Sciatic nerve (tissue), 2 donors: ENCODE results near the gene B4GALNT1. TPM values are rescaled to one million over a fixed set of nuclear protein-coding genes. Genes with fewer than 3 reads are reported as not detected.
"Not testable (repeated sequence)": the region's sequence is repeated elsewhere in the genome, so short reads cannot be mapped to it uniquely, and the experiment has no call there.

Experiments used
- ATAC-seq: fragments of 200-7000 bp; cut with Tn5 transposase; one replicate; pipeline ENCODE4 v1.9.1; 2020; ENCODE audit warnings: mild to moderate bottlenecking, moderate library complexity
- DNase-seq: peaks from one replicate; pipeline ENCODE4 v3.0.0-alpha.2; 2020; ENCODE audit warnings: low spot score
- intact Hi-C: fragments of 100-400 bp; cut with DNase I; formaldehyde crosslinking; loops from one replicate; pipeline ENCODE4 v1.14.2; 2022
- total RNA-seq: library from RNA; stranded (reverse); fragmentation: NEBNext Ultra II Directional; extraction: Animal tissue kit (Norgen Biotek cat#: 25700); gene quantifications from one replicate; pipeline ENCODE4 v1.2.1, GENCODE V29; 2021
- donor health status: DM: no; HTN: no; CAD: no.
- donor health status: DM: no; HTN: no; CAD: no.

The B4GALNT1 gene
- total RNA-seq, 1 donor from 2014 or later: 16.6 TPM

DNA sequence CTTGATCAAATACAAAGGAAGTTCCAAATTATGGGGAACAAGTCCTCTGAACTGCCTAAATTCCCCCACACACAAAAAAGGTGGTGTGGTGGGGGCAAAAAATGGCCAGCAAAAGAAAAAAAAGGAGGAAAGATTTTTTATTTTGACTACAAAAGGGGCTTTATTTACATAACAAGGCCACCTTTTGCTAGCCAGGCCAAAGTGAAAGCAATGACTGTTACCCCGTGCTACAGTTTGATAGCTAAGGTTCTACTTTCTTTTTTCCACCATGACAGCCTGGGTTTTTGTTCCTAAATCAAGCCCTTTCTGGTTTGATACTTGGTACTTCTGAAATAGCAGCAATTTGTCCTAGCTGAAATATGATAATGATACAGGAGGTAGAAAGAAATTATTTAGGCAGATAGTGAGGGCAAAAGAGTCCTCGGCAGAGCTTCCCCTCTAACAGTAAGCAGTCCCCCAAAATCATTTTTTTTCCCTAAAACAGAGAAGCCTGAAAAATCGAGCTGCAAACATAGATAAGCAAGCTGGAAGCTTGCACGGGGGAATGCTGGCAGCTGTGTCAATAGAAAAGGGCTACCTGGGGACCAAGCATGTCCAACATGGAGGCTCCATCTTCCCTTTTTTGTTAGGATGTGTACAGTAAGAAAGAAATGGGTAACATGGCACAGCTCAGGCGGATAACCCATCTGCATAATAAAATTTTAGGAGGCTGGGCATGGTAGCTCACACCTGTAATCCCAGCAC lies 8.9 kb upstream of the B4GALNT1 start:
- no peak for DNase-seq
- intact Hi-C loops: no loop called here
- ATAC-seq: no peak

DNA sequence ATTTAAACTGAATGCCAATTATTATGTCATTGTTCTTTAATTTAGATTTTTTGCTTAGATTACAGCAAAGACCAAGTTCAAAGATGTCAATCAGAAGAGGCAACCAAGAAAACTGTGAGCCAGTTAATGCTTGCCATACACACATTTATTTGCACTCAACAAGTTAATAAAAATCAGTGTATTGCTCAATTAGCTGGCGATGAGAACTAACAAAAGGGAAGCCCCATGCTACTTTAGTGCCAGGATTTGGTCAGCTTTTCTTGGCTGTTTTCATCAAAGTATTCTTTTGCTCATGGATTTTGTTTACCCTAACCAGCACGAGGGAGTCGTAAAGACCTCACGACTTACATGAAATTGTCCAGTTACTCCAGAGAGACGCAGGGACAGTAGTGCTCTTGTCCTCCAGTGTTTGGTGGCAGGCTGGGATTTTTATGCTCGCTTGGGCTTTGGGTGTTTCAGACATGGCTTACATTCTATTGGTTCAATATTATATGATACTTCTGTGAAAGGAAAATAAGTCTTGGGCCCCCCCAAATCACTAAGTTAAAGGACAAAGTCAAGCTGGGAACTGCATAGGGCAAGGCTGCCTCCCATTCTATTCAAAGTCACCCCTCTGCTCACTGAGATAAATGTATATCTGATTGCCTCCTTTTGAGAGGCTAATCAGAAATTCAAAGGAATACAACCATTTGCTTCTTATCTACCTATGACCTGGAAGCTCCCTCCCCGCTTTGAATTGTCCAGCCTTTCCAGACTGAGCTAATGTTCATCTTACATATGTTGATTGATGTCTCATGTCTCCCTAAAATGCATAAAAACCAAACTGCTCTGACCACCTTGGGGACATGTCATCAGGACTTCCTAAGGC lies 7.4 kb upstream of the B4GALNT1 start:
- intact Hi-C loops: no loop called here
- ATAC-seq (peak; percentile 26), DNase-seq (no peak)

DNA sequence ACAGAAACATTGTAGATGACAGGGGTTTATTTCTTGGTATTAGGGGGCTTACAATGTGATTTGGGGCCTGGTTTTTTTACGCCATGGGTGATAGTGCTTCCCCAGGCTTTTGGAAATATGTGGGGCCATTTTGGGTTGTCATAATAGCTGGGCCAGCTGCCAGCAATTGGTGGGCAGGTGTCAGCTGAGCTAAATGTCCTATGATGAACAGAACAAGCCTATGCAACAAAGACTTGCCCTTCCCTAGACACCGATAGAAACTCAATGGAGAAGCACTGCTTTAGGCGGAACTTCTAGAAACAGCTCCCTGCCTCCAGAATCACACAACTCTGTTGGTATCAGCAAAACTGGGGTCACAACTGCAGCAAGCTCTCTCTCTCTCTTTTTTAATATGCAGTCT lies 5.1 kb upstream of the B4GALNT1 start:
- ATAC-seq: no peak
- intact Hi-C loops: no loop called here
- no peak for DNase-seq

GRCh38 chr12:57637364-57637763 lies 4.4 kb upstream of the B4GALNT1 start:
- no peak for ATAC-seq
- intact Hi-C loops: no loop called here
- DNase-seq: no peak

- intact Hi-C loops, ATAC-seq, DNase-seq: not testable (repeated sequence)
Measured at GRCh38 chr12:57636731-57637130, 3.7 kb upstream of the B4GALNT1 start.

- intact Hi-C loops: loop anchor here (1.0 kb wide), 1 partner anchor 46 kb away; no protein-coding TSS in a partner anchor
- DNase-seq (peak; percentile 66), ATAC-seq (peak; percentile 59)
Measured at GRCh38 chr12:57632073-57632957, 686 bp downstream of the B4GALNT1 start.

- intact Hi-C loops: loop anchor here (1.0 kb wide), 1 partner anchor 45 kb away; no protein-coding TSS in a partner anchor
- no peak for ATAC-seq
- no peak for DNase-seq
Measured at GRCh38 chr12:57631566-57632072, 1.4 kb downstream of the B4GALNT1 start.

- no peak for ATAC-seq
- intact Hi-C loops: no loop called here
- DNase-seq: no peak
Measured at GRCh38 chr12:57630891-57631433, 2.0 kb downstream of the B4GALNT1 start.

DNA sequence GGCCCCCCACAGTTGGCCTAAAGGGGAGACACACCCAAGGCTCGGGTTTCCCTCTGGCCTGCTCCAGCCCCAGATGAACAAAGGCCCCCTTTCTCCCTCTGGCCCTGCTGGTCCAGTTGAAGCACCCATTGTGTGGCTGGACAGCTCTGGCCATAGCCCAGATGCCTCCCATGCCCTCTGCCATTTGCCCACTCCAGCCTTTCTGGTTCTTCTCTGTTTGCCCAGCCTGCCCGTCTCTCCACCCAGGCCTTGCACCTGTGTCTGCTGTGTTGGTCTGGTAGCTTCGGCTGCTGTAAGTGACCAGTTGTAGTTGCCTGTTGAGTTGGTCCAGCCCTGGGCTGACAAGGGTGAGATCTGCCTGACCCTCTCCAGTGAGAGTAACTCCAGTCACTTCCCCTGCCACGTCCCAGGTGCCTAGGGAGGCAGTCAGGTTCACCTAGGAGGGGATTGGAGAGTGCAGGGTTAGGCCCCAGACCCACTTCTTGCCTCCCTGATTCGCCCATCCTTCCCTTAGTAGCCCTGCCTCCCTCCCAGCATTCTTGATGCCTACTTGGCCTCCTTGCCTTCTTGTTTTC lies 3.0 kb downstream of the B4GALNT1 start:
- DNase-seq: peak; percentile 62
- ATAC-seq: peak; percentile 16
- intact Hi-C loops: no loop called here

- intact Hi-C loops: no loop called here
- ATAC-seq (no peak), DNase-seq (no peak)
Measured at GRCh38 chr12:57628280-57629191, 4.5 kb downstream of the B4GALNT1 start.

- intact Hi-C loops: no loop called here
- no peak for DNase-seq
- ATAC-seq: no peak
Measured at GRCh38 chr12:57627501-57628279, 5.3 kb downstream of the B4GALNT1 start.

GRCh38 chr12:57626921-57627445 lies 6.0 kb downstream of the B4GALNT1 start:
- DNase-seq (no peak), ATAC-seq (no peak)
- intact Hi-C loops: no loop called here

DNA sequence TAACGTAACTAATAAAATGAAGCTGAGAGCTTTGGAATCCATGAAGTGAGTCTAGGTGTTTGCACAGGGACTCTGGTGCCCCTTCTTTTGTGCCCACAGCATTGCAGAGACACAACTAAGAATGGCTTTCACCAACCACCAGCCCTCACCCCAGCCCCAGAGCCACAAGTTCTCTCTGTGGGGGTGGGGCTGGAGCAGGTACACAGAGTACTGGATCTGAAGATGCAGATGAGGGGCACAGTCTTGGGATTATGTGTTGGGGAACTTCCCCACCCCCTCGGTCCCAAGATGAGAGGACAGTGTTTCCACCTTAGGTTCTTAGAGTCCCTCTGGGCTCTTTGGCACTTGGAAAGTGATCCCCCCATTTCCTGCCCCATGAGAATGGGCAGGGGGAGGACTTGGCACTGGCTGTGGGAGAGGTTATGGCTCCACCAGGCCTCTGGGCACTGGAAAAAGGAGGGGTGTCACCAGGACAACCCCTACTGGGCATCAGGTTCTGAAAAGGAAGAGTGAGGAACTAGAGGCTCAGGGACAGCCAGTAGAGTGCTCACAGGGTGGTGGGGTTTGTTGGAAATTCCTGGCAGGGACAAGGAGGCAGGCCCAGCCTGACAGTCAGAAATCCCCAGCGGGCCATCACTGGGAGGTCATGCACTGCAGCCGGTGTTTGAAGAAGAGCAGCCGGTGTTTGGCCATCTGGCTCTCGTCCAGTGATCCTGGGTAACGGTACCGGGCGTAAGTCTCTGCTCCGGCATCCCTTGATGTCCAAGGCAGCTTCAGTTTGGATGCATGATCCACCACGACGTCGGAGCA lies 6.7 kb downstream of the B4GALNT1 start:
- ATAC-seq: no peak
- no peak for DNase-seq
- intact Hi-C loops: no loop called here

DNA sequence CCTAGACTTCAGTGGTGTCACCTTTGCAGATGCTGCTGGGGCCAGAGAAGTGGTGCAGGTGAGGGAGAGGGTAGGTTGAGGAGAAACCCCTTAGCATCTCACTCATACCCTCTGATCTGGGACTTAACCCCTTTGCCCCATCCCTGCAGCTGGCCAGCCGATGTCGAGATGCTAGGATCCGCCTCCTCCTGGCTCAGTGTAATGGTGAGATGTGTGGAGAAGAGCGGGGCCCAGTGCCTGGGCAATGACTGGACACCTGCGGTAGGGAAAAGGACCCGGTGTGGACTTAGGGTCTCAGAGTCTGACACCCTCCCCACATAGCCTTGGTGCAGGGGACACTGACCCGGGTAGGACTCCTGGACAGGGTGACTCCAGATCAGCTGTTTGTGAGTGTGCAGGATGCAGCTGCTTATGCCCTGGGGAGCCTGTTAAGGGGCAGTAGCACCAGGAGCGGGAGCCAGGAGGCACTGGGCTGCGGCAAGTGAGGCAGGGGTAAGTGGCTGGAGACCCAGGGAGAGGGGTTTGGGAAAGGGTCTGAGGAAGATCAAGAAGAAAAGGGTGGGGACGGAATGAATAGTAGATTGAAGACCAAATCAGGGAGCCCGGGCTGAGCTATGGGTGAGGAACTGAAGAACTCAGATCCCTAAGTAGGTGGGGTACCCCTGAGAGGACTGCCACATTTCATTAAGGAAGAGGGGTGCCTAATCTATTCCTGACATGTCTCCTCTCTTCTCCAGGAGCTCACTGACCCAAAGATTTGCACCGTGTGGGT lies 7.6 kb downstream of the B4GALNT1 start:
- ATAC-seq (no peak), DNase-seq (no peak)
- intact Hi-C loops: no loop called here
